GM12878 (cell line): ENCODE measurements around the gene GCNT3. TPM values are rescaled to one million over a fixed set of nuclear protein-coding genes. Genes with fewer than 3 reads are reported as not detected.
"Not testable (repeated sequence)": the region's sequence is repeated elsewhere in the genome, so short reads cannot be mapped to it uniquely, and the experiment has no call there.

Experiments used
- ATAC-seq: fragments of 200-7000 bp; cut with Tn5 transposase; 3 replicates; pipeline ENCODE4 v1.9.1; 2020; ENCODE audit warnings: mild to moderate bottlenecking, moderate library complexity
- BruUV-seq: library from RNA; stranded (reverse); fragments of 400-500 nt; replicated peaks from 2 replicates; lab custom pipeline; 2021; lab: Mats Ljungman, UMichigan
- CTCF ChIA-PET: fragments of 300-600 bp; sonication (Branson Sonifier 250); formaldehyde crosslinking; extraction: SDS; loops from one replicate; lab custom pipeline; 2021; ENCODE audit warnings: inconsistent platforms; lab: Yijun Ruan, JAX
- POLR2A ChIA-PET: fragments of 350-600 bp; formaldehyde crosslinking; extraction: SDS; loops from one replicate; lab custom pipeline; 2021; ENCODE audit warnings: inconsistent platforms; lab: Charles Lee
- RAD21 ChIA-PET: fragments of 300-600 bp; sonication (Branson Sonifier 250); formaldehyde crosslinking; loops from one replicate; lab custom pipeline; 2023; ENCODE audit warnings: antibody characterized with exemption; ENCODE audit not compliant: unreplicated experiment; lab: Charles Lee
- SMC1A ChIA-PET: fragments of 300-600 bp; sonication (Branson Sonifier 250); formaldehyde crosslinking; loops from one replicate; lab custom pipeline; 2023; ENCODE audit not compliant: unreplicated experiment, uncharacterized antibody; lab: Charles Lee
- DNase-seq: peaks from one replicate; pipeline ENCODE4 v3.0.0-alpha.2; 2011; ENCODE audit warnings: low read depth, low spot score
- FAIRE-seq: peaks from 3 replicates; lab custom pipeline; 2011; peaks lifted over from hg19 to GRCh38; lab: Jason Lieb, UNC
- H2AFZ ChIP-seq: 2 replicates; pipeline ENCODE4 v1.6.0; 2011; ENCODE audit warnings: low read depth, low read length, control low read depth; ENCODE audit not compliant: control insufficient read depth
- H3K27ac ChIP-seq: 2 replicates; pipeline ENCODE4 v1.5.1; 2011; ENCODE audit warnings: control low read depth; ENCODE audit not compliant: control insufficient read depth, insufficient read depth
- H3K27me3 ChIP-seq, 2 experiments: replicated peaks in 1 of 2; 2 replicates each; pipeline versions ENCODE4 v1.6.0 to v1.6.1; 2011; ENCODE audit warnings: low read length in 1 of 2; ENCODE audit not compliant: control insufficient read depth in 2 of 2, insufficient read depth in 2 of 2
- H3K36me3 ChIP-seq, 2 experiments: 2 replicates each; pipeline ENCODE4 v1.5.1; 2011; ENCODE audit warnings: low read length in 1 of 2; ENCODE audit not compliant: control insufficient read depth in 2 of 2, insufficient read depth in 2 of 2
- H3K4me1 ChIP-seq: 2 replicates; pipeline ENCODE4 v1.6.1; 2011; ENCODE audit warnings: mild to moderate bottlenecking, low read length, moderate library complexity, mixed read lengths; ENCODE audit not compliant: control insufficient read depth, insufficient read depth
- H3K4me2 ChIP-seq: 2 replicates; pipeline ENCODE4 v1.6.0; 2011; ENCODE audit warnings: control low read depth; ENCODE audit not compliant: control insufficient read depth, insufficient read depth
- H3K4me3 ChIP-seq: fragments of 200-600 bp; sonication (generic); 2 replicates; pipeline ENCODE4 v1.5.1; 2016
- H3K79me2 ChIP-seq: 2 replicates; pipeline ENCODE4 v1.6.0; 2011; ENCODE audit warnings: low read length; ENCODE audit not compliant: control insufficient read depth, insufficient read depth
- H3K9ac ChIP-seq: 2 replicates; pipeline ENCODE4 v1.8.0; 2011; ENCODE audit warnings: low read length, control low read depth, mixed read lengths; ENCODE audit not compliant: control insufficient read depth, insufficient read depth
- H3K9me3 ChIP-seq: replicated peaks from 3 replicates; pipeline ENCODE4 v1.5.1; 2011; ENCODE audit warnings: mild to moderate bottlenecking, low read length; ENCODE audit not compliant: control insufficient read depth, insufficient read depth
- H4K20me1 ChIP-seq: 2 replicates; pipeline ENCODE4 v1.6.0; 2011; ENCODE audit not compliant: control insufficient read depth, insufficient read depth
- BMI1 ChIP-seq: fragments of 450-650 bp; IDR thresholded peaks from 2 replicates; pipeline ENCODE4 v1.6.1; 2016; ENCODE audit warnings: mild to moderate bottlenecking, moderate library complexity, borderline replicate concordance
- IRF4 ChIP-seq: IDR thresholded peaks from 2 replicates; pipeline ENCODE4 v1.6.1; 2011; ENCODE audit warnings: low read depth, low read length
- PBX3 ChIP-seq: IDR thresholded peaks from 2 replicates; pipeline ENCODE4 v1.6.1; 2011; ENCODE audit warnings: mild to moderate bottlenecking, low read depth, low read length, moderate library complexity; ENCODE audit not compliant: insufficient replicate concordance
- PKNOX1 ChIP-seq: fragments of 450-650 bp; IDR thresholded peaks from 2 replicates; pipeline ENCODE4 v1.6.1; 2016; ENCODE audit warnings: mild to moderate bottlenecking
- RCOR1 ChIP-seq: conservative IDR thresholded peaks from 2 replicates; pipeline ENCODE4 v1.6.1; 2012; ENCODE audit warnings: low read depth, low read length, improper control_type of control experiment
- TARDBP ChIP-seq: IDR thresholded peaks from 2 replicates; pipeline ENCODE4 v1.6.1; 2016; ENCODE audit warnings: borderline replicate concordance
- TBL1XR1 ChIP-seq: IDR thresholded peaks from 2 replicates; pipeline ENCODE4 v1.6.1; 2012; ENCODE audit warnings: low read depth, low read length, improper control_type of control experiment
- ZBTB4 ChIP-seq: fragments of 450-650 bp; formaldehyde crosslinking; IDR thresholded peaks from 2 replicates; pipeline ENCODE4 v1.4.0; 2022; ENCODE audit warnings: mild to moderate bottlenecking, moderate library complexity
- ZZZ3 ChIP-seq: IDR thresholded peaks from 2 replicates; pipeline ENCODE4 v1.6.1; 2011; ENCODE audit warnings: low read depth; ENCODE audit not compliant: control insufficient read depth, insufficient read length
- WGBS: methylation state at CpG from one replicate; pipeline ENCODE4 v1.1.6; 2016; ENCODE audit warnings: low lambda C conversion rate; ENCODE audit not compliant: insufficient replicate concordance, insufficient coverage; ENCODE audit errors: missing lambda C conversion rate; 5-methylcytosine and 5-hydroxymethylcytosine counted together
- in situ Hi-C: fragments of 300-500 bp; cut with MboI; formaldehyde crosslinking; loops from 9 replicates; pipeline ENCODE4 v1.14.3; 2018; ENCODE audit warnings: mixed read lengths
- intact Hi-C: fragments of 100-400 bp; cut with micrococcal nuclease; formaldehyde crosslinking; loops from one replicate; pipeline ENCODE4 v1.14.2; 2022; ENCODE audit not compliant: unreplicated experiment
- polyA plus RNA-seq, 11 experiments: library from polyadenylated mRNA; depleted of rRNA in 4 of 11; unstranded in 6 of 11; stranded (reverse) in 5 of 11; fragments of >200 nt; fragmentation: Nextera tagmentation in 4 of 11; fragmentation: Illumina TruSeq in 1 of 11; extraction: Ambion mirVana in 4 of 11; extraction: Trizol in 1 of 11; gene quantifications; 1 replicate in 1 of 11; 2 replicates in 10 of 11; pipeline versions ENCODE4 v1.2.1 to v1.2.3, GENCODE V29; 2011 to 2016; ENCODE audit warnings: inconsistent platforms in 2 of 11, missing spikeins in 2 of 11, low read depth in 1 of 11
- total RNA-seq, 4 experiments: library from RNA; depleted of rRNA in 3 of 4; stranded (reverse); fragments of >200 nt in 3 of 4; fragmentation: Illumina TruSeq in 1 of 4; extraction: Trizol in 1 of 4; gene quantifications; 2 replicates each; pipeline versions ENCODE4 v1.2.1 to v1.2.3, GENCODE V29; 2013 to 2021

The GCNT3 gene
- total and polyA plus RNA-seq, 10 of the 15 experiments (the other 5 are each of a cell fraction or from before 2014, with no cell fraction given): 0.03 to 0.53 (median 0.25) TPM; not detected in 2

- TF ChIP-seq TBL1XR1: no peak
- no peak for TF ChIP-seq ZBTB4
- TF ChIP-seq ZZZ3: no peak
- TF ChIP-seq IRF4: no peak
- TF ChIP-seq PBX3: no peak
- no peak for TF ChIP-seq BMI1
- no peak for TF ChIP-seq TARDBP
- no peak for TF ChIP-seq RCOR1
Measured at GRCh38 chr15:59644756-59645155, 33.2 kb downstream of the GCNT3 start (continued).

GRCh38 chr15:59645812-59646211, 34.2 kb downstream of the GCNT3 start:
- FAIRE-seq, POLR2A ChIA-PET: not testable (repeated sequence)

More at GRCh38 chr15:59645812-59646211, 34.2 kb downstream of the GCNT3 start:
- H3K9ac ChIP-seq, H3K27ac ChIP-seq, H3K4me3 ChIP-seq, DNase-seq, in situ Hi-C loops, H3K4me1 ChIP-seq, H3K4me2 ChIP-seq: not testable (repeated sequence)
- WGBS: 96% methylated on average over 8 of the region's 9 CpGs
- TF ChIP-seq PKNOX1: peak; percentile 54; the same call in 1 of the 2 replicates
- TF ChIP-seq, all 136 proteins: peak for 1; not testable (repeated sequence) for 135
- RAD21 ChIA-PET, ATAC-seq, intact Hi-C loops, H4K20me1 ChIP-seq, H3K9me3 ChIP-seq, BruUV-seq, H3K27me3 ChIP-seq, H2AFZ ChIP-seq, H3K79me2 ChIP-seq: not testable (repeated sequence)
- SMC1A ChIA-PET: interaction anchor here (0.5 to 1.9 kb wide), 5 partner anchors 8 to 393 kb away, joined by 3 to 6 read pairs (median 4); partner anchors contain the start of gene GTF2A2
- CTCF ChIA-PET: interaction anchor here (10.5 kb wide), 1 partner anchor 113 kb away, joined by 71 read pairs; no protein-coding TSS in a partner anchor
- peaks cover 1 to 27% of the 10 kb centered on the region in 2 experiments for H3K36me3 ChIP-seq
